SK-N-SH (cell line): Measurements from ENCODE around the gene IGF2BP3. TPM values are rescaled to one million over a fixed set of nuclear protein-coding genes. Genes with fewer than 3 reads are reported as not detected.

ENCODE experiments used
- CTCF ChIA-PET: fragments of 300-600, 350-600 bp; formaldehyde crosslinking; extraction: SDS; loops from one replicate; lab custom pipeline; 2021; lab: Yijun Ruan, JAX
- POLR2A ChIA-PET: fragments of 350-600 bp; sonication (Branson Sonifier 250); formaldehyde crosslinking; extraction: SDS; loops from one replicate; lab custom pipeline; 2020; ENCODE audit warnings: antibody characterized with exemption, inconsistent platforms; lab: Yijun Ruan, JAX
- DNase-seq: peaks from one replicate; pipeline ENCODE4 v3.0.0; 2012
- H2AFZ ChIP-seq: fragments of 200-600 bp; sonication (generic); 2 replicates; pipeline ENCODE4 v1.8.1; 2016; ENCODE audit warnings: antibody characterized with exemption, mild to moderate bottlenecking, low read depth
- H3F3A ChIP-seq: fragments of 200-600 bp; sonication (generic); replicated peaks from 2 replicates; pipeline ENCODE3; 2016; ENCODE audit warnings: antibody characterized with exemption, mild to moderate bottlenecking; ENCODE audit not compliant: insufficient read depth
- H3K27ac ChIP-seq, 2 experiments: fragments of 200-500 bp in 1 of 2; fragments of 200-600 bp in 1 of 2; sonication (Bioruptor generic) in 1 of 2; sonication (generic), shearing (Covaris generic) in 1 of 2; 2 replicates each; pipeline versions ENCODE4 v1.5.1 to v1.6.1; 2014 to 2016; ENCODE audit warnings: low read depth in 2 of 2, inconsistent platforms in 1 of 2, low read length in 1 of 2, mild to moderate bottlenecking in 1 of 2, mixed read lengths in 1 of 2
- H3K27me3 ChIP-seq: fragments of 200-600 bp; sonication (generic), shearing (Covaris generic); 2 replicates; pipeline ENCODE4 v1.6.1; 2016; ENCODE audit warnings: mixed run types; ENCODE audit not compliant: insufficient read depth
- H3K36me3 ChIP-seq, 2 experiments: fragments of 200-500 bp in 1 of 2; fragments of 200-600 bp in 1 of 2; sonication (Bioruptor generic) in 1 of 2; sonication (generic) in 1 of 2; replicated peaks in 1 of 2; 2 replicates each; pipeline versions ENCODE3 to v1.5.1; 2014 to 2016; ENCODE audit warnings: low read length in 1 of 2, mild to moderate bottlenecking in 1 of 2; ENCODE audit not compliant: insufficient read depth in 2 of 2, control insufficient read depth in 1 of 2
- H3K4me1 ChIP-seq, 2 experiments: fragments of 200-500 bp in 1 of 2; fragments of 200-600 bp in 1 of 2; sonication (Bioruptor generic) in 1 of 2; sonication (generic), shearing (Covaris generic) in 1 of 2; 2 replicates each; pipeline versions ENCODE4 v1.5.1 to v1.6.1; 2014 to 2016; ENCODE audit warnings: low read depth in 1 of 2, low read length in 1 of 2, mixed run types in 1 of 2; ENCODE audit not compliant: insufficient read depth in 2 of 2, control insufficient read depth in 1 of 2
- H3K4me2 ChIP-seq: fragments of 200-600 bp; sonication (generic), shearing (Covaris generic); 2 replicates; pipeline ENCODE4 v1.6.1; 2017; ENCODE audit warnings: mixed run types
- H3K4me3 ChIP-seq, 2 experiments: fragments of 200-500 bp in 1 of 2; fragments of 200-600 bp in 1 of 2; sonication (Bioruptor generic) in 1 of 2; sonication (generic), shearing (Covaris generic) in 1 of 2; 2 replicates each; pipeline versions ENCODE4 v1.5.1 to v1.8.1; 2014 to 2016; ENCODE audit warnings: low read depth in 2 of 2, inconsistent platforms in 1 of 2, low read length in 1 of 2, mild to moderate bottlenecking in 1 of 2, mixed read lengths in 1 of 2, moderate library complexity in 1 of 2
- H3K79me2 ChIP-seq: fragments of 200-600 bp; sonication (generic); 2 replicates; pipeline ENCODE4 v1.8.1; 2017; ENCODE audit warnings: mild to moderate bottlenecking; ENCODE audit not compliant: insufficient read depth
- H3K9ac ChIP-seq: fragments of 200-600 bp; sonication (generic); 2 replicates; pipeline ENCODE4 v1.6.1; 2017; ENCODE audit warnings: mixed run types
- H3K9me2 ChIP-seq: fragments of 200-600 bp; sonication (generic); 2 replicates; pipeline ENCODE4 v1.6.1; 2017; ENCODE audit warnings: mixed run types
- H3K9me3 ChIP-seq: fragments of 200-600 bp; sonication (generic); 2 replicates; pipeline ENCODE4 v1.6.1; 2017; ENCODE audit warnings: mixed run types, mild to moderate bottlenecking, moderate library complexity
- H4K20me1 ChIP-seq: fragments of 200-600 bp; sonication (generic); 2 replicates; pipeline ENCODE4 v1.6.1; 2017; ENCODE audit warnings: mild to moderate bottlenecking, mixed run types; ENCODE audit not compliant: insufficient read depth
- EP300 ChIP-seq, 2 experiments: IDR thresholded peaks; 2 replicates each; pipeline versions ENCODE4 v1.4.0 to v1.6.1; 2012; ENCODE audit warnings: borderline replicate concordance in 1 of 2, low read depth in 1 of 2, low read length in 1 of 2
- FOXM1 ChIP-seq: IDR thresholded peaks from 2 replicates; pipeline ENCODE4 v1.4.0; 2012; ENCODE audit warnings: low read depth, mild to moderate bottlenecking
- GABPA ChIP-seq: IDR thresholded peaks from 2 replicates; pipeline ENCODE4 v1.4.0; 2012; ENCODE audit warnings: low read depth, mild to moderate bottlenecking
- GATA2 ChIP-seq: sonication (generic); formaldehyde crosslinking; IDR thresholded peaks from 2 replicates; pipeline ENCODE4 v1.5.0; 2020; ENCODE audit warnings: mild to moderate bottlenecking, missing genetic modification reagents
- JUND ChIP-seq: IDR thresholded peaks from 2 replicates; pipeline ENCODE4 v1.4.0; 2012
- MEF2A ChIP-seq: IDR thresholded peaks from 2 replicates; pipeline ENCODE4 v1.4.0; 2012; ENCODE audit warnings: low read depth, borderline replicate concordance
- MXI1 ChIP-seq: IDR thresholded peaks from 2 replicates; pipeline ENCODE4 v1.6.1; 2012; ENCODE audit warnings: mild to moderate bottlenecking, low read depth, low read length, improper control_type of control experiment
- NFIC ChIP-seq: IDR thresholded peaks from 2 replicates; pipeline ENCODE4 v1.4.0; 2012; ENCODE audit warnings: borderline replicate concordance
- POLR2AphosphoS5 ChIP-seq: IDR thresholded peaks from 2 replicates; pipeline ENCODE4 v1.6.1; 2012; ENCODE audit warnings: low read depth, low read length
- RAD21 ChIP-seq: IDR thresholded peaks from 2 replicates; pipeline ENCODE4 v1.6.1; 2012; ENCODE audit warnings: mild to moderate bottlenecking, low read length
- RCOR1 ChIP-seq: fragments of 150-350 bp; IDR thresholded peaks from 2 replicates; pipeline ENCODE4 v1.6.1; 2017; ENCODE audit warnings: antibody characterized with exemption, low read length
- RFX5 ChIP-seq: IDR thresholded peaks from 2 replicates; pipeline ENCODE4 v1.6.1; 2012; ENCODE audit warnings: mild to moderate bottlenecking, improper control_type of control experiment, low read length
- RXRA ChIP-seq: IDR thresholded peaks from 2 replicates; pipeline ENCODE4 v1.4.0; 2012; ENCODE audit warnings: low read depth, mild to moderate bottlenecking, borderline replicate concordance
- SIN3A ChIP-seq: IDR thresholded peaks from 2 replicates; pipeline ENCODE4 v1.6.1; 2012; ENCODE audit warnings: low read depth, mild to moderate bottlenecking, low read length, moderate library complexity, borderline replicate concordance
- SMC3 ChIP-seq: IDR thresholded peaks from 2 replicates; pipeline ENCODE4 v1.6.1; 2012; ENCODE audit warnings: low read depth, low read length, improper control_type of control experiment
- TAF1 ChIP-seq: IDR thresholded peaks from 2 replicates; pipeline ENCODE4 v1.6.1; 2012; ENCODE audit warnings: low read depth, mild to moderate bottlenecking, low read length, moderate library complexity, borderline replicate concordance
- TEAD4 ChIP-seq: IDR thresholded peaks from 2 replicates; pipeline ENCODE4 v1.4.0; 2012; ENCODE audit warnings: mild to moderate bottlenecking, borderline replicate concordance; ENCODE audit not compliant: insufficient read depth
- YY1 ChIP-seq: IDR thresholded peaks from 2 replicates; pipeline ENCODE4 v1.4.0; 2012; ENCODE audit warnings: low read depth, mild to moderate bottlenecking
- WGBS: methylation state at CpG from one replicate; pipeline ENCODE4 v1.1.6; 2017; ENCODE audit warnings: low lambda C conversion rate; 5-methylcytosine and 5-hydroxymethylcytosine counted together
- polyA plus RNA-seq, 3 experiments: library from polyadenylated mRNA; depleted of rRNA; stranded (reverse); fragments of >200 nt; gene quantifications; 2 replicates each; pipeline ENCODE4 v1.2.3, GENCODE V29; 2012
- TF ChIP-seq, protein P1 (sequence below): fragments of 150-350 bp; IDR thresholded peaks from 2 replicates; pipeline ENCODE4 v1.6.1; 2017; ENCODE audit warnings: antibody characterized with exemption, low read length, low read depth, borderline replicate concordance
- TF ChIP-seq, protein P2 (sequence below): IDR thresholded peaks from 2 replicates; pipeline ENCODE4 v1.6.1; 2012; ENCODE audit warnings: mild to moderate bottlenecking, low read depth, low read length, moderate library complexity
- TF ChIP-seq, protein P3 (sequence below): IDR thresholded peaks from 2 replicates; pipeline ENCODE4 v1.4.0; 2012; ENCODE audit warnings: low read depth, borderline replicate concordance
- TF ChIP-seq, protein P4 (sequence below): fragments of 150-350 bp; IDR thresholded peaks from 2 replicates; pipeline ENCODE4 v1.6.1; 2016; ENCODE audit warnings: mild to moderate bottlenecking, low read depth, low read length
- TF ChIP-seq, protein P5 (sequence below): IDR thresholded peaks from 2 replicates; pipeline ENCODE4 v1.4.0; 2012; ENCODE audit warnings: low read depth
- TF ChIP-seq, protein P6 (sequence below): IDR thresholded peaks from 2 replicates; pipeline ENCODE4; 2012

IGF2BP3 gene
- polyA plus RNA-seq, 1 of the 3 experiments (the other 2 are of a cell fraction), result 34.4 TPM

DNA sequence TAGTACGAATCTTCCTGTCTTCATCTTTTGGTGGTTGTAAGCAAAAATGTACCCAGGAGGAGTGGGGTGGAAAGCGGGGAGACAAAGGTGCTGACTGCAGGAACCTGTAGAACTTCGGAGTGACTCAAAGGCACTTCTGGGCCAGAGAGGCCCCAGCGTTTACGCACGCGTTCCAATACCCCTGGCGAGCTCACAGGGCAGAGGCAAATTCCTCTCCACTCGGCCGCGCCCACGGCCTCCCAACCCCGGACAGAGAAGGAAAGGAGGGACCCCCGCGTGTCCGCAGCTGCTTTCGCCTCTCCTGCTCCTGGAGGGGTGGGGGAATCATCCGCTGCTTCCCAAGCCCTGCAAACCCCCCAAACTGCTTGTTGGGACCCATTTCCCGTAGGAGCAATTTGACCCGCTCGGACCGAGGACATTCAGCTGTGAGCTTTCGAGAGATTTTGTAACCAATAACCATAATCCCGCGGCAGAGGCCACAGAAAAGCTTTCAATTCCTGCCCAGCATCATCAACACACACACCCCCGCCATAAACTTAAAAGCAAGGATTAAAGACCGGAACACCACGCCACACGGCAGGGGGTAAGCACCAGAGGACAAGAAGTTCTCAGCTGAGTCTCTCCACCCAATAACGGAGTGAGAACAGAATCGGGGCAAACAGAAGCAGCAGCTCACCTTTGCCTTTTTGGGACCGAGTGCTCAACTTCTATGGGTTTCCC, 2.3 kb downstream of the IGF2BP3 start:
- peaks cover 50% of the 10 kb centered on the region for H4K20me1 ChIP-seq
- H2AFZ ChIP-seq, result 0 out of 2 replicates have a peak overlapping the region, but pooled peaks have one; percentile 30
- CTCF ChIA-PET, result interaction anchor here (0.8 to 3.2 kb wide), 12 partner anchors 22 to 283 kb away, joined by 3 to 14 read pairs (median 4); no protein-coding TSS in a partner anchor
- no peaks in the 10 kb centered on the region for H3K9me3 ChIP-seq
- no peaks in the 10 kb centered on the region; the same call in 1 of the 2 replicates for H3K9me2 ChIP-seq
- POLR2A ChIA-PET, result interaction anchor here (0.8 to 1.5 kb wide), 4 partner anchors 11 to 283 kb away, joined by 3 to 4 read pairs (median 4); no protein-coding TSS in a partner anchor
- under 1% methylated on average over 28 of the region's 32 CpGs for WGBS
- no peaks in the 10 kb centered on the region for H3K27me3 ChIP-seq
- H3K4me3 ChIP-seq, result peak overlapping the region; percentile 88 to 89
- peaks cover 8 to 15% of the 10 kb centered on the region in 2 experiments for H3K36me3 ChIP-seq
- peak overlapping the region; percentile 93 to 96 for H3K27ac ChIP-seq
- peaks cover 29 to 44% of the 10 kb centered on the region in 2 experiments for H3K4me1 ChIP-seq
- peaks cover 88% of the 10 kb centered on the region for H3K79me2 ChIP-seq
- H3F3A ChIP-seq, result peaks cover 25% of the 10 kb centered on the region
- peak overlapping the region; percentile 91 for H3K9ac ChIP-seq
- H3K4me2 ChIP-seq, result peak overlapping the region; percentile 94
- DNase-seq, result peak; percentile 48
- TF ChIP-seq, protein P1, sequence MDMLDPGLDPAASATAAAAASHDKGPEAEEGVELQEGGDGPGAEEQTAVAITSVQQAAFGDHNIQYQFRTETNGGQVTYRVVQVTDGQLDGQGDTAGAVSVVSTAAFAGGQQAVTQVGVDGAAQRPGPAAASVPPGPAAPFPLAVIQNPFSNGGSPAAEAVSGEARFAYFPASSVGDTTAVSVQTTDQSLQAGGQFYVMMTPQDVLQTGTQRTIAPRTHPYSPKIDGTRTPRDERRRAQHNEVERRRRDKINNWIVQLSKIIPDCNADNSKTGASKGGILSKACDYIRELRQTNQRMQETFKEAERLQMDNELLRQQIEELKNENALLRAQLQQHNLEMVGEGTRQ, result no peak
- TF ChIP-seq RFX5 (no peak), RXRA (no peak), TAF1 (peak; percentile 32; the same call in 1 of the 2 replicates), GABPA (no peak), POLR2AphosphoS5 (no peak; the same call in 1 of the 2 replicates), GATA2 (CRISPR knock-in tag) (no peak), FOXM1 (no peak), JUND (no peak), RAD21 (no peak), NFIC (no peak), YY1 (no peak), MXI1 (peak; percentile 64), EP300 (IDR thresholded peaks at IDR 0.05; ENCODE audit: borderline replicate concordance in 1 of 2, low read depth in 1 of 2, low read length in 1 of 2) (no peak), SIN3A (0 out of 2 replicates have a peak, but pooled peaks have one; percentile 10), RCOR1 (no peak), MEF2A (no peak), SMC3 (no peak), TEAD4 (no peak)
- TF ChIP-seq, protein P2, sequence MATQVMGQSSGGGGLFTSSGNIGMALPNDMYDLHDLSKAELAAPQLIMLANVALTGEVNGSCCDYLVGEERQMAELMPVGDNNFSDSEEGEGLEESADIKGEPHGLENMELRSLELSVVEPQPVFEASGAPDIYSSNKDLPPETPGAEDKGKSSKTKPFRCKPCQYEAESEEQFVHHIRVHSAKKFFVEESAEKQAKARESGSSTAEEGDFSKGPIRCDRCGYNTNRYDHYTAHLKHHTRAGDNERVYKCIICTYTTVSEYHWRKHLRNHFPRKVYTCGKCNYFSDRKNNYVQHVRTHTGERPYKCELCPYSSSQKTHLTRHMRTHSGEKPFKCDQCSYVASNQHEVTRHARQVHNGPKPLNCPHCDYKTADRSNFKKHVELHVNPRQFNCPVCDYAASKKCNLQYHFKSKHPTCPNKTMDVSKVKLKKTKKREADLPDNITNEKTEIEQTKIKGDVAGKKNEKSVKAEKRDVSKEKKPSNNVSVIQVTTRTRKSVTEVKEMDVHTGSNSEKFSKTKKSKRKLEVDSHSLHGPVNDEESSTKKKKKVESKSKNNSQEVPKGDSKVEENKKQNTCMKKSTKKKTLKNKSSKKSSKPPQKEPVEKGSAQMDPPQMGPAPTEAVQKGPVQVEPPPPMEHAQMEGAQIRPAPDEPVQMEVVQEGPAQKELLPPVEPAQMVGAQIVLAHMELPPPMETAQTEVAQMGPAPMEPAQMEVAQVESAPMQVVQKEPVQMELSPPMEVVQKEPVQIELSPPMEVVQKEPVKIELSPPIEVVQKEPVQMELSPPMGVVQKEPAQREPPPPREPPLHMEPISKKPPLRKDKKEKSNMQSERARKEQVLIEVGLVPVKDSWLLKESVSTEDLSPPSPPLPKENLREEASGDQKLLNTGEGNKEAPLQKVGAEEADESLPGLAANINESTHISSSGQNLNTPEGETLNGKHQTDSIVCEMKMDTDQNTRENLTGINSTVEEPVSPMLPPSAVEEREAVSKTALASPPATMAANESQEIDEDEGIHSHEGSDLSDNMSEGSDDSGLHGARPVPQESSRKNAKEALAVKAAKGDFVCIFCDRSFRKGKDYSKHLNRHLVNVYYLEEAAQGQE, result no peak
- TF ChIP-seq, protein P3, sequence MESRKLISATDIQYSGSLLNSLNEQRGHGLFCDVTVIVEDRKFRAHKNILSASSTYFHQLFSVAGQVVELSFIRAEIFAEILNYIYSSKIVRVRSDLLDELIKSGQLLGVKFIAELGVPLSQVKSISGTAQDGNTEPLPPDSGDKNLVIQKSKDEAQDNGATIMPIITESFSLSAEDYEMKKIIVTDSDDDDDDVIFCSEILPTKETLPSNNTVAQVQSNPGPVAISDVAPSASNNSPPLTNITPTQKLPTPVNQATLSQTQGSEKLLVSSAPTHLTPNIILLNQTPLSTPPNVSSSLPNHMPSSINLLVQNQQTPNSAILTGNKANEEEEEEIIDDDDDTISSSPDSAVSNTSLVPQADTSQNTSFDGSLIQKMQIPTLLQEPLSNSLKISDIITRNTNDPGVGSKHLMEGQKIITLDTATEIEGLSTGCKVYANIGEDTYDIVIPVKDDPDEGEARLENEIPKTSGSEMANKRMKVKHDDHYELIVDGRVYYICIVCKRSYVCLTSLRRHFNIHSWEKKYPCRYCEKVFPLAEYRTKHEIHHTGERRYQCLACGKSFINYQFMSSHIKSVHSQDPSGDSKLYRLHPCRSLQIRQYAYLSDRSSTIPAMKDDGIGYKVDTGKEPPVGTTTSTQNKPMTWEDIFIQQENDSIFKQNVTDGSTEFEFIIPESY, result no peak
- TF ChIP-seq, protein P4, sequence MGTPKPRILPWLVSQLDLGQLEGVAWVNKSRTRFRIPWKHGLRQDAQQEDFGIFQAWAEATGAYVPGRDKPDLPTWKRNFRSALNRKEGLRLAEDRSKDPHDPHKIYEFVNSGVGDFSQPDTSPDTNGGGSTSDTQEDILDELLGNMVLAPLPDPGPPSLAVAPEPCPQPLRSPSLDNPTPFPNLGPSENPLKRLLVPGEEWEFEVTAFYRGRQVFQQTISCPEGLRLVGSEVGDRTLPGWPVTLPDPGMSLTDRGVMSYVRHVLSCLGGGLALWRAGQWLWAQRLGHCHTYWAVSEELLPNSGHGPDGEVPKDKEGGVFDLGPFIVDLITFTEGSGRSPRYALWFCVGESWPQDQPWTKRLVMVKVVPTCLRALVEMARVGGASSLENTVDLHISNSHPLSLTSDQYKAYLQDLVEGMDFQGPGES, result no peak
- TF ChIP-seq, protein P5, sequence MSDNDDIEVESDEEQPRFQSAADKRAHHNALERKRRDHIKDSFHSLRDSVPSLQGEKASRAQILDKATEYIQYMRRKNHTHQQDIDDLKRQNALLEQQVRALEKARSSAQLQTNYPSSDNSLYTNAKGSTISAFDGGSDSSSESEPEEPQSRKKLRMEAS, result 0 out of 2 replicates have a peak, but pooled peaks have one; percentile 49
- TF ChIP-seq, protein P6, sequence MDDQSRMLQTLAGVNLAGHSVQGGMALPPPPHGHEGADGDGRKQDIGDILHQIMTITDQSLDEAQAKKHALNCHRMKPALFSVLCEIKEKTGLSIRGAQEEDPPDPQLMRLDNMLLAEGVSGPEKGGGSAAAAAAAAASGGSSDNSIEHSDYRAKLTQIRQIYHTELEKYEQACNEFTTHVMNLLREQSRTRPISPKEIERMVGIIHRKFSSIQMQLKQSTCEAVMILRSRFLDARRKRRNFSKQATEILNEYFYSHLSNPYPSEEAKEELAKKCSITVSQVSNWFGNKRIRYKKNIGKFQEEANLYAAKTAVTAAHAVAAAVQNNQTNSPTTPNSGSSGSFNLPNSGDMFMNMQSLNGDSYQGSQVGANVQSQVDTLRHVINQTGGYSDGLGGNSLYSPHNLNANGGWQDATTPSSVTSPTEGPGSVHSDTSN, result no peak
